HCT116 (cell line): ENCODE data around the gene SNRNP70.

Experiments
- CEBPB ChIP-seq: IDR thresholded peaks from 2 replicates; pipeline ENCODE4 v1.6.1; 2012; ENCODE audit warnings: low read depth
- POLR2A ChIP-seq: IDR thresholded peaks from 2 replicates; pipeline ENCODE4 v1.7.0; 2011; ENCODE audit warnings: borderline replicate concordance; ENCODE audit not compliant: insufficient read depth, insufficient read length; ENCODE audit errors: extremely low read depth
- ZFX ChIP-seq: fragments of 450-650 bp; IDR thresholded peaks from 2 replicates; pipeline ENCODE4 v1.6.1; 2017
- ZNF274 ChIP-seq: fragments of 200-500 bp; sonication (Bioruptor generic); IDR thresholded peaks from 2 replicates; pipeline ENCODE4 v1.6.1; 2014; ENCODE audit warnings: mild to moderate bottlenecking, low read depth, low read length, inconsistent platforms
- TF ChIP-seq, protein P1 (sequence below): IDR thresholded peaks from 2 replicates; pipeline ENCODE4 v1.6.1; 2011; ENCODE audit warnings: mild to moderate bottlenecking, low read length, moderate library complexity; ENCODE audit not compliant: insufficient replicate concordance; ENCODE audit errors: extremely low read depth

GRCh38 chr19:49056101-49056901, 28.9 kb upstream of the SNRNP70 start:
- TF ChIP-seq ZFX (peak; percentile 53), CEBPB (no peak), ZNF274 (no peak), POLR2A (peak; percentile 30)
- TF ChIP-seq, protein P1, sequence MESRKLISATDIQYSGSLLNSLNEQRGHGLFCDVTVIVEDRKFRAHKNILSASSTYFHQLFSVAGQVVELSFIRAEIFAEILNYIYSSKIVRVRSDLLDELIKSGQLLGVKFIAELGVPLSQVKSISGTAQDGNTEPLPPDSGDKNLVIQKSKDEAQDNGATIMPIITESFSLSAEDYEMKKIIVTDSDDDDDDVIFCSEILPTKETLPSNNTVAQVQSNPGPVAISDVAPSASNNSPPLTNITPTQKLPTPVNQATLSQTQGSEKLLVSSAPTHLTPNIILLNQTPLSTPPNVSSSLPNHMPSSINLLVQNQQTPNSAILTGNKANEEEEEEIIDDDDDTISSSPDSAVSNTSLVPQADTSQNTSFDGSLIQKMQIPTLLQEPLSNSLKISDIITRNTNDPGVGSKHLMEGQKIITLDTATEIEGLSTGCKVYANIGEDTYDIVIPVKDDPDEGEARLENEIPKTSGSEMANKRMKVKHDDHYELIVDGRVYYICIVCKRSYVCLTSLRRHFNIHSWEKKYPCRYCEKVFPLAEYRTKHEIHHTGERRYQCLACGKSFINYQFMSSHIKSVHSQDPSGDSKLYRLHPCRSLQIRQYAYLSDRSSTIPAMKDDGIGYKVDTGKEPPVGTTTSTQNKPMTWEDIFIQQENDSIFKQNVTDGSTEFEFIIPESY, result no peak
